ENCODE measurements around the gene BPIFB6.

BPIFB6 gene

GRCh38 chr20:33091693-33092092 lies 60.2 kb downstream of the BPIFB6 start:
- no peak for DNase-seq (ENCODE audit: low spot score)

GRCh38 chr20:33092361-33092760 lies 60.9 kb downstream of the BPIFB6 start:
- peak; percentile 38 for DNase-seq (ENCODE audit: low spot score)

GRCh38 chr20:33093074-33093473 lies 61.6 kb downstream of the BPIFB6 start:
- no peak for DNase-seq (ENCODE audit: low spot score)

- no peak for DNase-seq (ENCODE audit: low spot score)
These were observed 62.1 kb downstream of the BPIFB6 start for GRCh38 chr20:33093582-33093981.
